PC-3 (cell line): Measurements from ENCODE around the gene PDPK1. TPM values are rescaled to one million over a fixed set of nuclear protein-coding genes. Genes with fewer than 3 reads are reported as not detected.

Experiments used
- ATAC-seq: fragments of 200-7000 bp; cut with Tn5 transposase; 2 replicates; pipeline ENCODE4 v1.9.1; 2020; ENCODE audit warnings: mild to moderate bottlenecking, moderate library complexity
- Bru-seq: library from RNA; stranded (reverse); fragments of 400-500 nt; gene quantifications from one replicate; lab custom pipeline; 2021; lab: Mats Ljungman, UMichigan
- BruChase-seq, 2 experiments: library from RNA; stranded (reverse); fragments of 400-500 nt; gene quantifications; one replicate each; lab custom pipeline; 2021; lab: Mats Ljungman, UMichigan
- BruUV-seq: library from RNA; stranded (reverse); fragments of 400-500 nt; replicated peaks from 2 replicates; lab custom pipeline; 2021; lab: Mats Ljungman, UMichigan
- CTCF ChIA-PET: fragments of 300-600 bp; sonication (Branson Sonifier 250); formaldehyde crosslinking; loops from one replicate; lab custom pipeline; 2022; ENCODE audit warnings: antibody characterized with exemption; lab: Charles Lee
- POLR2A ChIA-PET: fragments of 300-600 bp; sonication (Branson Sonifier 250); formaldehyde crosslinking; loops from one replicate; lab custom pipeline; 2022; ENCODE audit warnings: antibody characterized with exemption; ENCODE audit not compliant: unreplicated experiment; lab: Charles Lee
- DNase-seq: peaks from one replicate; pipeline ENCODE4 v3.0.0-alpha.2; 2015
- H2AFZ ChIP-seq: fragments of 300-600 bp; sonication (generic); 2 replicates; pipeline ENCODE4 v1.6.0; 2016; ENCODE audit warnings: antibody characterized with exemption, low read length
- H3F3A ChIP-seq: fragments of 300-600 bp; sonication (generic); one replicate; pipeline ENCODE4 v1.6.0; 2017; ENCODE audit warnings: antibody characterized with exemption, low read length, control low read depth, mild to moderate bottlenecking; ENCODE audit not compliant: unreplicated experiment
- H3K27ac ChIP-seq: fragments of 300-600 bp; sonication (generic); 2 replicates; pipeline ENCODE4 v1.5.1; 2016; ENCODE audit warnings: mild to moderate bottlenecking, low read length
- H3K27me3 ChIP-seq: fragments of 300-600 bp; sonication (generic); 2 replicates; pipeline ENCODE4 v1.6.1; 2016; ENCODE audit warnings: low read length, mixed read lengths
- H3K36me3 ChIP-seq: fragments of 300-600 bp; sonication (generic); 2 replicates; pipeline ENCODE4 v1.6.1; 2016; ENCODE audit warnings: low read depth, mixed run types, low read length, mixed read lengths
- H3K4me1 ChIP-seq: fragments of 300-600 bp; sonication (generic); 2 replicates; pipeline ENCODE4 v1.5.1; 2016; ENCODE audit warnings: low read length; ENCODE audit not compliant: insufficient read depth
- H3K4me2 ChIP-seq: fragments of 300-600 bp; sonication (generic); 2 replicates; pipeline ENCODE4 v1.6.0; 2016; ENCODE audit warnings: low read length
- H3K4me3 ChIP-seq: fragments of 300-600 bp; sonication (generic); 2 replicates; pipeline ENCODE4 v1.5.1; 2016; ENCODE audit warnings: mild to moderate bottlenecking, low read length, mixed read lengths
- H3K79me2 ChIP-seq: fragments of 300-600 bp; sonication (generic); 2 replicates; pipeline ENCODE4 v1.6.1; 2017; ENCODE audit warnings: low read length, mixed read lengths
- H3K9ac ChIP-seq: fragments of 300-600 bp; sonication (generic); 2 replicates; pipeline ENCODE4 v1.6.0; 2016; ENCODE audit warnings: mild to moderate bottlenecking, low read length
- H3K9me2 ChIP-seq: fragments of 300-600 bp; sonication (generic); replicated peaks from 2 replicates; pipeline ENCODE4 v1.6.1; 2016; ENCODE audit warnings: mixed run types, low read length, mixed read lengths
- H3K9me3 ChIP-seq: fragments of 300-600 bp; sonication (generic); 2 replicates; pipeline ENCODE4 v1.6.1; 2016; ENCODE audit warnings: low read length, mixed read lengths
- H4K20me1 ChIP-seq: fragments of 300-600 bp; sonication (generic); 2 replicates; pipeline ENCODE4 v1.6.1; 2016; ENCODE audit warnings: low read length, mixed read lengths
- EZH2 ChIP-seq: fragments of 300-600 bp; sonication (generic); IDR thresholded peaks from one replicate; pipeline ENCODE4 v1.6.1; 2017; ENCODE audit warnings: antibody characterized with exemption, mild to moderate bottlenecking, low read length; ENCODE audit not compliant: unreplicated experiment
- EZH2phosphoT487 ChIP-seq: fragments of 300-600 bp; sonication (generic); IDR thresholded peaks from 2 replicates; pipeline ENCODE4 v1.6.1; 2018; ENCODE audit warnings: mild to moderate bottlenecking, antibody characterized with exemption, low read length, borderline replicate concordance
- intact Hi-C: fragments of 100-400 bp; cut with micrococcal nuclease; formaldehyde crosslinking; loops from 2 replicates; pipeline ENCODE4 v1.9.0; 2023
- long read RNA-seq: library from polyadenylated mRNA; unstranded; transcript quantifications from one replicate; pipeline ENCODE4 v2.0.0, GENCODE V29; 2021; ENCODE audit not compliant: unreplicated experiment
- total RNA-seq: library from RNA; depleted of rRNA; stranded (reverse); fragments of >200 nt; gene quantifications from 2 replicates; pipeline ENCODE4 v1.2.3, GENCODE V29; 2014; rRNA removed
- TF ChIP-seq, protein P1 (sequence below): fragments of 300-600 bp; sonication (generic); conservative IDR thresholded peaks from 2 replicates; pipeline ENCODE4 v1.5.1; 2017; ENCODE audit warnings: antibody characterized with exemption, low read depth, mild to moderate bottlenecking, low read length

Gene PDPK1
- total RNA-seq (13.7 and 18.9 TPM in 2 replicates), Bru-seq, nascent RNA (percentile 53 among the genes with signal in this experiment), BruChase-seq, experiment 1, labeled RNA remaining after a 6-hour chase (percentile 81 among the genes with signal in this experiment), BruChase-seq, experiment 2, labeled RNA remaining after a 2-hour chase (percentile 75 among the genes with signal in this experiment)
- long read RNA-seq, full-length matches to known transcripts, result 39 of 126 reads
- long read RNA-seq, partial matches to known transcripts, result 4 of 126 reads
- long read RNA-seq, other reads (novel, unspliced or antisense), result 83 of 126 reads

DNA sequence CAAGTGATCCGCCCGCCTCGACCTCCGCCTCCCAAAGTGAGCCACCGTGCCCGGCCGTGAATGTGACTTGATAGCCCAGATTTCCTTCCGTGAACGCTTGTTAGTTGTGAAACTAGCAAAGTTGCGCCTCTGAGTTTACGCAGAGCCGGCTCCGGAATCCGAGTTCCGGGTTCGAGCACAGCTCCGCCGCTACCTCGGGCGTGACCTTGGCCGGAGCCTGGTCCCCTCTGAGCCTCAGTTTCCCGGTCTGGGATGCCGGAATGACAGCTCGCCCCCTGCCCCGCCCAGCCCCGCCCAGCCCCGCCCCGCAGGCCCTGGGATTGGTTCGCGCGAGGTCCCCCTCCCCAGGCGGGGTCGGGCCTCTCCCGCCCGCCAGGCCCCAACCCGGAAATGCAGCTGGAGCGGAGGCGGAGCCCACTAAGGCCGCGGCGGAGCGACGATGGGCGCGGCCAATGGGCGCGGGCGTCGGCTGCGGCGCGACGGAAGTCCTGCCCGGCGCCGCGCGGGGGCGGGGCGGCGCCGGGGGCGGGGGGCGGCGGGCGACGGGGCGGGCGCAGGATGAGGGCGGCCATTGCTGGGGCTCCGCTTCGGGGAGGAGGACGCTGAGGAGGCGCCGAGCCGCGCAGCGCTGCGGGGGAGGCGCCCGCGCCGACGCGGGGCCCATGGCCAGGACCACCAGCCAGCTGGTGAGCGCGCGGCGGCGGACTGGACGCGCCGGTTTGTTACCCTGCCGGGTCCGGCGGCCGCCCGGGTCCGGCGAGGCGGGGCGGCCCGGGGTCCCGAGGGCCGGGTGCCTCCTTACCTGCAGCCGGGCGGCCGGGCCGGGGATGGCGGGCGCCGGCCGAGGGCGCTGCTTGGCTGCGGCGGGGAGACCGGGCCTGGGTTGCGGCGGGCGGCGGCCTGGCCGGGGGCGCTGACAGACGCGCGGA lies at the start of gene PDPK1:
PDPK1 (plus strand) TSS at position 571 of the 929 bp plus-strand sequence; CDS start at position 663, 92 bp downstream.
- Histone ChIP-seq H3K36me3 (no peaks in the 10 kb centered on the region), H3K79me2 (peaks cover 35% of the 10 kb centered on the region), H3K27me3 (no peaks in the 10 kb centered on the region), H3K4me3 (peak within 1 kb of the TSS; percentile 81), H4K20me1 (no peaks in the 10 kb centered on the region), H3K27ac (peak within 1 kb of the TSS; percentile 65), H3K9me2 (no peaks in the 10 kb centered on the region), H3F3A (no peaks in the 10 kb centered on the region), H3K4me1 (peaks cover 5% of the 10 kb centered on the region; the same call in 1 of the 2 replicates), H3K9ac (peak within 1 kb of the TSS; percentile 59), H3K4me2 (peak within 1 kb of the TSS; percentile 88), H3K9me3 (no peaks in the 10 kb centered on the region), H2AFZ (peak within 1 kb of the TSS; percentile 81)
- DNase-seq (peak; percentile 93), ATAC-seq (peak; percentile 82)
- ChIA-PET CTCF (no interaction called here), POLR2A (no interaction called here)
- intact Hi-C loops, result no loop called here
- BruUV-seq, result no TSS peak
- TF ChIP-seq, protein P1, sequence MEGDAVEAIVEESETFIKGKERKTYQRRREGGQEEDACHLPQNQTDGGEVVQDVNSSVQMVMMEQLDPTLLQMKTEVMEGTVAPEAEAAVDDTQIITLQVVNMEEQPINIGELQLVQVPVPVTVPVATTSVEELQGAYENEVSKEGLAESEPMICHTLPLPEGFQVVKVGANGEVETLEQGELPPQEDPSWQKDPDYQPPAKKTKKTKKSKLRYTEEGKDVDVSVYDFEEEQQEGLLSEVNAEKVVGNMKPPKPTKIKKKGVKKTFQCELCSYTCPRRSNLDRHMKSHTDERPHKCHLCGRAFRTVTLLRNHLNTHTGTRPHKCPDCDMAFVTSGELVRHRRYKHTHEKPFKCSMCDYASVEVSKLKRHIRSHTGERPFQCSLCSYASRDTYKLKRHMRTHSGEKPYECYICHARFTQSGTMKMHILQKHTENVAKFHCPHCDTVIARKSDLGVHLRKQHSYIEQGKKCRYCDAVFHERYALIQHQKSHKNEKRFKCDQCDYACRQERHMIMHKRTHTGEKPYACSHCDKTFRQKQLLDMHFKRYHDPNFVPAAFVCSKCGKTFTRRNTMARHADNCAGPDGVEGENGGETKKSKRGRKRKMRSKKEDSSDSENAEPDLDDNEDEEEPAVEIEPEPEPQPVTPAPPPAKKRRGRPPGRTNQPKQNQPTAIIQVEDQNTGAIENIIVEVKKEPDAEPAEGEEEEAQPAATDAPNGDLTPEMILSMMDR, result no peak
- no peak for TF ChIP-seq EZH2
- no peak for TF ChIP-seq EZH2phosphoT487

DNA sequence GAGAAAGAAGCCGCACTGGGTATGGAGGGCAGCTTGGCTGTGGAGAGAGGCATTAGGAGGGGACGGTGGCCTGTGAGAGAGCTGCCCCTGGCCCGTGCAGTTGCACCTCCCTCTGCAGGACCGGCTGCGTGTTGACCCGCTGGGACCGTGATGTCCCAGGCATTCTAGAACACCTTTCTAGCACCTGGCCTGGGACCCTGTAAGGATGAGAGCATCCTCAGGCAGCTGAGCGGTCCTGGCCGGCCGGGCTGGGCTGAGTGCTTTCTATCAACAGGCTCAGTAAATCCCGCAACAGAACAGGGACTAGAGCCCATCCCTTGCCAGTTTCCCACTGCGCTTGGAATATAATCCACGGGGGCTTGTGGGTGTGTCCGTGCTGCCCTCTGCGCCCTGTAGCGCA lies 48.2 kb upstream of the PDPK1 start:
- H3K79me2 ChIP-seq, result no peaks in the 10 kb centered on the region
- TF ChIP-seq EZH2 (no peak), EZH2phosphoT487 (no peak)
- TF ChIP-seq, protein P1, result no peak
- no peaks in the 10 kb centered on the region for H3K9me3 ChIP-seq
- H4K20me1 ChIP-seq, result no peaks in the 10 kb centered on the region
- BruUV-seq, result no TSS peak
- POLR2A ChIA-PET, result no interaction called here
- H3K4me2 ChIP-seq, result no peak overlapping the region
- ATAC-seq (no peak), DNase-seq (no peak)
- H3K4me1 ChIP-seq, result no peaks in the 10 kb centered on the region
- H3K4me3 ChIP-seq, result no peak overlapping the region
- H3K9ac ChIP-seq, result no peak overlapping the region
- no peaks in the 10 kb centered on the region for H3F3A ChIP-seq
- no peaks in the 10 kb centered on the region for H3K36me3 ChIP-seq
- CTCF ChIA-PET, result no interaction called here
- H2AFZ ChIP-seq, result no peak overlapping the region
- H3K27me3 ChIP-seq, result no peaks in the 10 kb centered on the region
- H3K9me2 ChIP-seq, result no peaks in the 10 kb centered on the region
- intact Hi-C loops, result no loop called here
- no peak overlapping the region for H3K27ac ChIP-seq
